ENCODE measurements around the gene CENPP.

Gene CENPP

DNA sequence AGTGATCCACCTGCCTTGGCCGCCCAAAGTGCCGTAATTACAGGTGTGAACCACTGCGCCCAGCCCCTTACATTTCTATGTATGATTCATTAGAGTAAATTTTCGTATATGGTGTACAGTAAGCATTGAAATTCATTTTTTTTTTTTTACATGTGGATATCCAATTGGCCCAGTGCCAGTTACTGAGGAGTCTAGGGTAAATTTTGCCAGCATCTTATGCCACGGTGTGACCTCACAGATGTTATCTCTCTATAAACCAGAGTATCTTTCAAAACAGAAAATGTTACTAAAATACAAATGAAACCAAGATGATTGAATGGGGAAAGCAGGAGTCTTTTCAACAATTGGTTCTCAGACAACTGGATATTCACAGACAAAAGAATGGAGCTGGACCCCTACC lies 279.5 kb downstream of the CENPP start:
- Histone ChIP-seq H3K4me1 (peaks cover 0 to 59% (median 39%) of the 10 kb centered on the region in 4 donors), H3K4me3 (no peak overlapping the region), H3K36me3 (no peaks in the 10 kb centered on the region), H3K27ac (no peak overlapping the region), H3K9me3 (no peaks in the 10 kb centered on the region), H3K27me3 (no peaks in the 10 kb centered on the region)
- DNase-seq, result no peak
- intact Hi-C loops (cut with DNase I; ENCODE audit: low total_unique reads), result no loop called here
- TF ChIP-seq, protein P1, sequence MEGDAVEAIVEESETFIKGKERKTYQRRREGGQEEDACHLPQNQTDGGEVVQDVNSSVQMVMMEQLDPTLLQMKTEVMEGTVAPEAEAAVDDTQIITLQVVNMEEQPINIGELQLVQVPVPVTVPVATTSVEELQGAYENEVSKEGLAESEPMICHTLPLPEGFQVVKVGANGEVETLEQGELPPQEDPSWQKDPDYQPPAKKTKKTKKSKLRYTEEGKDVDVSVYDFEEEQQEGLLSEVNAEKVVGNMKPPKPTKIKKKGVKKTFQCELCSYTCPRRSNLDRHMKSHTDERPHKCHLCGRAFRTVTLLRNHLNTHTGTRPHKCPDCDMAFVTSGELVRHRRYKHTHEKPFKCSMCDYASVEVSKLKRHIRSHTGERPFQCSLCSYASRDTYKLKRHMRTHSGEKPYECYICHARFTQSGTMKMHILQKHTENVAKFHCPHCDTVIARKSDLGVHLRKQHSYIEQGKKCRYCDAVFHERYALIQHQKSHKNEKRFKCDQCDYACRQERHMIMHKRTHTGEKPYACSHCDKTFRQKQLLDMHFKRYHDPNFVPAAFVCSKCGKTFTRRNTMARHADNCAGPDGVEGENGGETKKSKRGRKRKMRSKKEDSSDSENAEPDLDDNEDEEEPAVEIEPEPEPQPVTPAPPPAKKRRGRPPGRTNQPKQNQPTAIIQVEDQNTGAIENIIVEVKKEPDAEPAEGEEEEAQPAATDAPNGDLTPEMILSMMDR (IDR thresholded peaks at IDR 0.05), result no peak

DNA sequence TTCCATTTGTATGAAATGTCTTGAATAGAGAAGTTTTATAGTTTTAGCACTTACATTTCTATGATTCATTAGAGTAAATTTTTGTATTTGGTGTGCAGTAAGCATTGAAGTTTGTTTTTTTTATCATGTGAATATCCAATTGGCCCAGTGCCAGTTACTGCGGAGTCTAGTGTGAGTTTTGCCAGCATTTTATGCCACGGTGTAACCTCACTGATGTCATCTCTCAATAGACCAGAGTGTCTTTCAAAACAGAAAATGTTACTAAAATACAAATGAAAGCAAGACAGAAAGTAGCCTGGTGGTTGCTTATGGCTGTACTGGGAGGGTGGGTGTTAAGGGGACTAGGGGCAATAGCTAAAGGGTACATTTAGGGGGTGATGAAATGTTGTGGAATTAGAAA lies 281.3 kb downstream of the CENPP start:
- peaks cover 0 to 18% (median 5%) of the 10 kb centered on the region in 3 donors for H3K36me3 ChIP-seq
- H3K27me3 ChIP-seq, result no peaks in the 10 kb centered on the region
- peaks cover 0 to 41% (median 23%) of the 10 kb centered on the region in 4 donors for H3K4me1 ChIP-seq
- H3K9me3 ChIP-seq, result no peaks in the 10 kb centered on the region
- H3K4me3 ChIP-seq, result no peak overlapping the region
- no peak for DNase-seq
- peak overlapping the region; percentile 72 to 74 for H3K27ac ChIP-seq
- intact Hi-C loops (cut with DNase I; ENCODE audit: low total_unique reads), result no loop called here
- TF ChIP-seq, protein P1 (IDR thresholded peaks at IDR 0.05), result peak in 1 of 2 experiments; percentile 24

DNA sequence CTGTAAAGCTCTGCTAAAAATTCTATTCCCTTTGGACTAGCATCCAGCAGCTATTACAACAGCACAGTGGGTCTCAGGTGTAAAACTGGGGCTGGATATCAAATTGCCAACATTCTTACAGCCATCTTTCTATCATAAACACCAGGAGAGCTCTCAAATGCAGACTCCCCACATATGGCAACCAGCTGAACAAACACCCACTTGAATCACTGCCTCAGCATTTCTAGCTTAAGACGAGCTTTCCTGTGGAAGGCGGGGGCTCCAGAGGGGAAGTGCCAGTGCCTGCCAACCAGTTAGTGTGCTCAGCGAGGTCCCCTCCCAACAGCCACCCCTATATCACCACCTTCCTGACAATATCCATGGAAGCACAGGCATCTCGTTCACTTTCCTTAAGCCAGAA lies 282.0 kb downstream of the CENPP start:
- intact Hi-C loops (cut with DNase I; ENCODE audit: low total_unique reads), result no loop called here
- Histone ChIP-seq H3K27me3 (no peaks in the 10 kb centered on the region), H3K27ac (peak overlapping the region; percentile 72 to 74), H3K9me3 (no peaks in the 10 kb centered on the region), H3K4me1 (peaks cover 0 to 38% (median 23%) of the 10 kb centered on the region in 4 donors), H3K36me3 (peaks cover 0 to 25% (median 12%) of the 10 kb centered on the region in 3 donors), H3K4me3 (no peak overlapping the region)
- TF ChIP-seq, protein P1 (IDR thresholded peaks at IDR 0.05), result no peak
- DNase-seq, result no peak

DNA sequence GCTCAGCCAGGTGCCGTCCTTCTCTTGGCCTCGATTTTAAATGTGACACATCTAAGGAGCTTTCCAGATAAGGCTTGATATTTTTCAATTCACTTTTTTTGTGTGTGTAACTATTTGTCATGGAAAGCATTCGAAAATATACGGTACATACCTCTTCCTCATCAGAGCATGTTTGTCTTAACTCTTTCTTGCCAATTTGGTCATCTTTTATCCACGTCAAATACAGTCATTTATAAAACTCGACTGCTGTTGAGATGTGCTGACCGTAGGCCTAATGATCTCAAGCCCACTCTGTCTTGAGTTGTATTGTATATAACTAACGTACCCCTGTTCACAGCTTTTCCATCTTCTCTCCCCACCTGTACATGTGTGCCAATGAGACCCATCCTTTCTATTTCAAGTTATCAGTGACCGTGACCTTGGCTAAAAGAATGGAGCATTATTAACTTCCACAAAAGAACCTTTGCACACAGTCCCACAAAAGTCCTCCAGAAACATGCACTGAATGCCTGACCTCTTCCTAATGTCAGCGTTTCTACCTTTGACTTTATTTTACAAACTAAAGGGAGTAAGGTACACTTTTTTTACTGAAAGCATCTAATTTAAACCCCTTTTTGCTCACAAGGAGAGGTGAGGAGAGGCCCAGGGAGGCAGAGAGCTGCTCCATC lies 282.6 kb downstream of the CENPP start:
- no peak for DNase-seq
- TF ChIP-seq, protein P1 (IDR thresholded peaks at IDR 0.05), result no peak
- peaks cover 0 to 38% (median 23%) of the 10 kb centered on the region in 4 donors for H3K4me1 ChIP-seq
- intact Hi-C loops (cut with DNase I; ENCODE audit: low total_unique reads), result no loop called here
- no peak overlapping the region for H3K4me3 ChIP-seq
- H3K36me3 ChIP-seq, result peaks cover 0 to 31% (median 18%) of the 10 kb centered on the region in 3 donors
- peak overlapping the region; percentile 72 to 74 for H3K27ac ChIP-seq
- no peaks in the 10 kb centered on the region for H3K9me3 ChIP-seq
- H3K27me3 ChIP-seq, result no peaks in the 10 kb centered on the region

DNA sequence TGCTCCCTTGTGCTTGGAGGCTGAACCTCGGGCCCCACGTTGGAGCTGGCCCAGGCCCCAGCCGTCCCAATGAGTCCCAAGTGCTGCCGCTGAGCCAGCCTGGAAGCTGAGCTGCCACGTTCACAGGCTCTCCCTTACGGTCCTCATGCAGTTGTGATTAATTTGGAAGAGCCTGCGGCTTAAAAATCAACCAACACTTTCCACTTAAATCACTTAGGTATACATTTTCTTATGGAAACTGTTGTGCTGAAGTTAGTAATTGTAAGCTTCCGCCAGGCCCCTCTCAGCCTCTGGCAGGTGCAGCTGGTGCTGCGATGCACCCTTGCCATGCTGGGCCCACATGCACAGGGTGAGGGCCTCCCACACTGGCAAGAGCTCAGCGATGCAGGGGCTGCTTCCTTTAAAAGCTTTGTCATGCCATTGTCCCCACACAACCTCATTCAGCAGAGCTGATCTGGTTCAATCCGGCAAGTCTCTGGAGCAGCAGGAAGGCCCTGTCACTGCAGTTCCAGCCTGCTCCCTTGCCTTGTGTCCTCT lies 283.2 kb downstream of the CENPP start:
- DNase-seq, result peak in 1 of 2 donors; percentile 82
- Histone ChIP-seq H3K9me3 (no peaks in the 10 kb centered on the region), H3K4me3 (no peak overlapping the region), H3K36me3 (peaks cover 0 to 37% (median 19%) of the 10 kb centered on the region in 3 donors), H3K4me1 (peaks cover 0 to 40% (median 23%) of the 10 kb centered on the region in 4 donors), H3K27me3 (no peaks in the 10 kb centered on the region), H3K27ac (peak overlapping the region; percentile 72 to 74)
- intact Hi-C loops (cut with DNase I; ENCODE audit: low total_unique reads), result no loop called here
- TF ChIP-seq, protein P1 (IDR thresholded peaks at IDR 0.05), result no peak
